Activated T-helper 1 cell treated with anti-CD3 and anti-CD28 coated beads, Interleukin-2, amount 50 U/mL, for 16 hours (primary cell): ENCODE measurements around the gene IL1RL2.

ENCODE experiments used
- DNase-seq, 2 donors: peaks; one replicate each; pipeline ENCODE4 v3.0.0-alpha.2; 2020; ENCODE audit warnings: low read depth in 1 of 2, low spot score in 1 of 2

Gene IL1RL2

DNA sequence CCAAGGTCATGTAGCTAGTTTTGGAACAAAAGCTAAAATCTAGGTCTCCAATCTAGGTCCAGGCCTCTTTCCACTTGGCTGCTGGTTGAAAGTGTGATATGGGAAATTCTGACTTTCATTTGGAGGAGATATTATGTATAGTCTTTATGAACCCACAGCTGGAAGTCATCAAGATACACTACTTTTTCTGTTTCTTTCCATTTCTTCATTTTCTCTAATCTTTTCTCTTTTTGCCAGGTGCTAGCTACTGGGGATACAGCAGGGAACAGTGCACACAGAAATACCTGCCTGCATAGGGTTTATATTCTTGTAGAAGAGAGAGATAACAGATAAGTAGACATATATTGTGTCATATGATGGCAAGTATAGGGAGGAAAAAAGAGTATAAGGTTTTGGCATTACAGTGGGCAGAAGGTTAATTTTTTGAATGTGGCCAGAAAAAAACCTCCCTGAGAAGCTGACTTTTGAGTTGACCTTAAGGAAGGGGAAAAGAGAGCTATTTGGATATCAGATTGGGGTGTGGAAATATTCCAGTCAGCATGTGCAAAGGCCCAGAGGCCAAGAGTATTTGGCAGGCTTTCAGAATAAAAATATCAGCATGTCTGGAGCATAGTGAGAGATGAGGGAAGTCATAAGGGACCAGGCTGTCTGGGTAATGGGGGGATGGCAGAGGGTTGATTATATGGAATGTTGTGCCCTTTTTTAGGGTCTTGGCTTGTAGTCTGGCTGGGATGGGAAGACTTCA is 28.6 kb upstream of the IL1RL2 start:
- no peak for DNase-seq

DNA sequence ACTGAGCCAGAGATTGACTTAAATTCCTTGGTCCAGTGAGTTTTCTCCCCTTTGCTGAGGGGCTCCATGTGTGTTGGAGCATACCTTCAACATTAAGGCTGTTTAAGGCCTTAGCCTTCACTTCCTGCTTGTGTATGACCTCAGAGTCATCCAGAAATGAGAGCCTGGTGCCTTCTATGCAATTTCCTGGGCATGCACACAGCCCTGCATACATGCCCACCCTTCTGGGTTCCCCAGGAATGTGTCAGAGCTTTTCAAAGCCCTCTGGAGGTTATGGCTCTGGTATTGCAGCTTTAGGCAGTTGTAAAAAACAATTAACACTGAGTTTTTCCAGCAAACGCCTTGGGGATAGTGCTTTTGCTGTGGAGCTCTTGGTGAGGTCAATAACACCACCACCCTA is 27.5 kb upstream of the IL1RL2 start:
- DNase-seq = no peak

DNA sequence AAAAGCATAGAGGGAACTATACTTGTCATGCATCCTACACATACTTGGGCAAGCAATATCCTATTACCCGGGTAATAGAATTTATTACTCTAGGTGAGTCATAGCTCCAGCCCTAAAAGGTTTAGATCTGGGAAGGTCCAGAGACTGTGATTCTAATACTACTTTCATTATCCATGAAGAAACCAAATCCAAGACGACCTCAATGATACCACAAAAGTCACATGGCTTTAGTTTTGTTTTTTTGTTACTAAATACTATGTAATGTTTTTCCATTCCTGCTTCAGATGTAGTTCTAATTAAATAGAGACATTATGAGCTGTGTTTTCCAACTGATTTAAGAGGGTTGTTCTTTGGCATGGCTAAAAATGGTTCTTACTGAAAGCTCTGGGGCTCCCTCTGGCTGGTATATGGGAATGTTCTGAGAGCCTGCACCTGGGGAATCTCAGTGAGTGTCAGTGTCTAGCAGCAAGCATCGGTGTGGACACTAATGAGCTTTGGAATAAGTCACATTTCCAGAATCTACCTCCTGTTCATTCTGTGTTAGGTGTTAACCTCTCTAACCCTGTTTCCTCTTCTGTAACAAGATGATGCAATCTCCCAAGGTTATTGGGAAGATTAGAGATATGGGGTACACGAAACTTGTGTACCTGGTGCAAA is 20.5 kb upstream of the IL1RL2 start:
- no peak for DNase-seq

DNA sequence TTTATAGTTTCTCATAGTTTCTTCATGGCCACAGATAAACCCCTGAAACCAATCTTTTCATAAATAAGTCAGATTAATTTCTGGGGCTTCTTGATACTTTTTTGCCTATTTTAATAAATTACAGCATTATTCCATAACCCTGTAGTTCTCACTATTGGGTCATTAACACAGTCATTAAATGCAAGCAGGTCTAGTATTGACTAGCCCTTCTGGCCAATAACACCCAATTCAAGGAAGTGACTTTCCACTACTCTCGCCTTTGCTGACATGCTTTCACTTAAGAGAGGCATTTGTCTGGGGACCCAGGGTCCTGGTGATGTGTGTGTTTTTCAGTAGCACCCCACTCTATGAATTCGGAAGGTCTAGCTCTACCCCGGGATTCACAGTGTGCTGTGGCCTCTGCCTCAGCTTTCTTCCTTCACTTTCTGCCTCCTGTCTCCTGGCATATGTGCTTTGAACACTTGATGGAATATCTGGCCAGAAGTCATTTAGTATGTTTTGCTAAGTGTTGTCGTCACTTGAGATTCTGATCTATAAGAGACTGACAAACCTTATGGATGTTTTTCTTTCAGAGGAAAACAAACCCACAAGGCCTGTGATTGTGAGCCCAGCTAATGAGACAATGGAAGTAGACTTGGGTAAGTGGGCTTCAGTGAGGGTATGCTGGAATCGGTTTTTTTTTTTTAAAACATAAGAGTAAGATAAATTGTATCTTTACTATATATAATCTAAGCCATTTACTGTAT is 18.6 kb upstream of the IL1RL2 start:
- no peak for DNase-seq

DNA sequence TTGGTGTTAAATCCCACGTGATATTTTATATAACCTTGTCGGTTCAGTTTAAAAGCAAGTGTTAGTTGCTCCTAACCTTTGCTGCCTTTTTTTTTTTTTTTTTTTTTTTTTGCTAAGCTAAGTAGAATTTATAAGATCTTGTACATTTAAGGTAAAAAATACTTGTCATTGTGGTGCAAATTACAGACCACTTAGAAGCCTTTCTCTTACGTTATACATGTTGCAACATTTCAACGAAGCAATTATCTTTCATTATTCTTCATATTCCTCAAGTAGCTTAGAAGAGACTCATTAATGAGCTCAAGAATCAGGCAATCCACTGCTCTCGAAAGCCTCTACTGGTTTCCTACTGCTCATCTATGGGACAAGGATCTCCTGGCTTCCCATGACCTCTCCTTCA is 14.9 kb upstream of the IL1RL2 start:
- no peak for DNase-seq

DNA sequence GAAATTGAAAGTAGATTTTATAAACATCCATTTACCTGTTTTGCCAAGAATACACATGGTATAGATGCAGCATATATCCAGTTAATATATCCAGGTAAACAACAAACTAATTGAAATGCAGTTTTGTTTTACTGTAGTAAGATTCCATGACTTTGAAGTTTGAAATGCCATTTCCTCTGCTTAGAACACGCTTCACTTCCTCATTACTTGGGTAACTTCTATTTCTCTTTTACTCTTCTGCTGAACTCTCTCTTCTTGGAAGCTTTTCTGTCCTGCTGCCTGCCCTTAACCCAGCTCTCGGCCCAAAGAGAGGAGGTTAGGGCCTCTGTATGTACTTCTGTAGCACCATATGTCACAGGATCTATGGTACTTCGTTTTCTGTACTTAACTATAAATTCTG is 14.1 kb upstream of the IL1RL2 start:
- DNase-seq = no peak

DNA sequence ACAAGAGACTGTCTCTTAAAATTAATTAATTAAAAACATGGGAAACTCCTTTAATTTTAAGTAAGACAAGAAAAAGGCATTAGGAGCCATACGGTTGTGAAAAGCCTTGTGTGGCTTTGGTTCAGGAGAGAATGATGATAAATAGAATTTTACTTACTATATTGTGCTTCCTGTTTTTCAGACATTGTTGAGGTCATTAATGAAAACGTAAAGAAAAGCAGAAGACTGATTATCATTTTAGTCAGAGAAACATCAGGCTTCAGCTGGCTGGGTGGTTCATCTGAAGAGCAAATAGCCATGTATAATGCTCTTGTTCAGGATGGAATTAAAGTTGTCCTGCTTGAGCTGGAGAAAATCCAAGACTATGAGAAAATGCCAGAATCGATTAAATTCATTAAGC is 10.7 kb upstream of the IL1RL2 start:
- no peak for DNase-seq

DNA sequence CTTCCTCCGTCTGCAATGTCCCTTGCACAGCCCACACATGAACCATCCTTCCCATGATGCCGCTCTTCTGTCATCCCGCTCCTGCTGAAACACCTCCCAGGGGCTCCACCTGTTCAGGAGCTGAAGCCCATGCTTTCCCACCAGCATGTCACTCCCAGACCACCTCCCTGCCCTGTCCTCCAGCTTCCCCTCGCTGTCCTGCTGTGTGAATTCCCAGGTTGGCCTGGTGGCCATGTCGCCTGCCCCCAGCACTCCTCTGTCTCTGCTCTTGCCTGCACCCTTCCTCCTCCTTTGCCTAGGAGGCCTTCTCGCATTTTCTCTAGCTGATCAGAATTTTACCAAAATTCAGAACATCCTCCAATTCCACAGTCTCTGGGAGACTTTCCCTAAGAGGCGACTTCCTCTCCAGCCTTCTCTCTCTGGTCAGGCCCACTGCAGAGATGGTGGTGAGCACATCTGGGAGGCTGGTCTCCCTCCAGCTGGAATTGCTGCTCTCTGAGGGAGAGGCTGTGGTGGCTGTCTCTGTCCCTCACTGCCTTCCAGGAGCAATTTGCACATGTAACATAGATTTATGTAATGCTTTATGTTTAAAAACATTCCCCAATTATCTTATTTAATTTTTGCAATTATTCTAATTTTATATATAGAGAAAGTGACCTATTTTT is 8.9 kb upstream of the IL1RL2 start:
- no peak for DNase-seq

DNA sequence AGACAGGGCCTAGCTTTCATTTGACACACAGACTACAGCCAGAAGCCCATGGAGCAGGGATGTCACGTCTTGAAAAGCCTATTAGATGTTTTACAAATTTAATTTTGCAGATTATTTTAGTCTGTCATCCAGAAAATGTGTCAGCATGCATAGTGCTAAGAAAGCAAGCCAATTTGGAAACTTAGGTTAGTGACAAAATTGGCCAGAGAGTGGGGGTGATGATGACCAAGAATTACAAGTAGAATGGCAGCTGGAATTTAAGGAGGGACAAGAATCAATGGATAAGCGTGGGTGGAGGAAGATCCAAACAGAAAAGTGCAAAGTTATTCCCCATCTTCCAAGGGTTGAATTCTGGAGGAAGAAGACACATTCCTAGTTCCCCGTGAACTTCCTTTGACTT is 7.8 kb upstream of the IL1RL2 start:
- DNase-seq = no peak

DNA sequence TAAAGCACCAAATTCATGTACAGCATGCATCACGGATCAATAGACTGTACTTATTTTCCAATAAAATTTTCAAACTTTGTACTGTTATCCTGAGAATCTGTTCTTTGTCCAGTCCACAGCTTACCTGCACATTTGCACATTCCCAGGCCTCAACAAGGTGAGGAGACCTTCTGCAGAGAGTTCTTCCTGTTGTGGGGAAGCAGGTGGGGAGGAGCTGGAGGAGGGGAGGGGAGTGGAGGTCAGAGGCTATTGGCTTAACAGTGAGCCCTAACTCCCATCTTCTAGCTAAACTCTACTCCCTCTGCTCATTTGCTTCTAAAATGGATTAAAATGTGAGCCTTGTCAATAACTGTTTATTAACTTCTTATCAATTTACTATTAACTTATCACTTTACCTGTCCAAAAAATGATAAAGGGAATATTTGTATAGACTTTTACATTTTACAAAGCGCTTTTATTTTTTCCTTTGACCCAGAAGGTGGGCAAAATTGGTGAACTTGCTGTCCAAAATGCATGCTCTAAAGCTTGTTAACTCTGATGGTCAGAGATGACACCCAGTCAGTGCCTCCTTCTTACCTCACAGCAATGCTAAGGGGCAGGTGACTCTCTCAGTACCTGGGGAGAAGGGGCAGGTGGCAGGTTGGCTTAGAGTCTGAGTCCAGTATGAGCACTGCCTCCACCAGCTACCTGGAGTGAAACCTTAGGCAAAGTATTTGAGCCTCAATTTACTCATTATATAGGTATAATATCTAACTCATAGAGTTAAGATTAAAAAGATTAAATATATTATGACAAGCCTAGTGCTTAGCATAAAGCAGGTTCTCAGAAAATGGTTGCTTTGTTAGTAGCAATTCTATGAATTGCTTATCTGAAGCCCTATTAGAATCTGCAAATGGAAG is 6.8 kb upstream of the IL1RL2 start:
- no peak for DNase-seq

DNA sequence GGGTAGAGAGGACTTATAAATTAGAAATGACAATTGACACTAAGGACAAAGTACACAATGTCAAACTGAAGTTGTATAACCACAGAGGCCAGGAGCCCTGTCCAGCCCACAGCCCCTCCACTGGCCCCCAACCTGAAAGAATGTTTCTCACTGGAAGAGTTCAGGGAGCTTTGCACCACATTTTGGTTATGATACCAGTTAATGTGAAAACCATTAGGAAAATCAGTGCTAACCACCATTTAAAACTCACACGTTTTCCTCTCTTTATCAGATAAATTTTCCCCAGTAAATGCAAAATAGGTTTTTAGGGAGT is 6.2 kb upstream of the IL1RL2 start:
- no peak for DNase-seq

DNA sequence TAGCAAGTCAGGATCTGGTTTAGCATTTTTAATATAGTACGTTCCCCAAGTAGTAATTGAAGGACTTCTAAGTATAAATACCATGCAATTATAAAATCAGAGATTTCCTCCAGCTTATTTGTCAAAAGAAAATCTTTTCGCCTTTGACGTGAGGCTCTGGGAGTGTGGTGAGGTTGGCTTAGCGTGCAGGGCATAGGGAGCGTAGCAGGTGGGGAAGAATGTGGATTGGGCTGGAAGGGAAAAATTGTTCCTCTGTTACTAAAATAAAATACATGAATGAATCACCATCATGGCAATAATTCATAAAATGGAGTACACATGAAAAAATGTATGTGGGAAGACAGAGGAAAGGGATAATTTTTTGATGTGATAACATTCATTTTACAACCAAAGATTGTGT is 5.4 kb upstream of the IL1RL2 start:
- no peak for DNase-seq

DNA sequence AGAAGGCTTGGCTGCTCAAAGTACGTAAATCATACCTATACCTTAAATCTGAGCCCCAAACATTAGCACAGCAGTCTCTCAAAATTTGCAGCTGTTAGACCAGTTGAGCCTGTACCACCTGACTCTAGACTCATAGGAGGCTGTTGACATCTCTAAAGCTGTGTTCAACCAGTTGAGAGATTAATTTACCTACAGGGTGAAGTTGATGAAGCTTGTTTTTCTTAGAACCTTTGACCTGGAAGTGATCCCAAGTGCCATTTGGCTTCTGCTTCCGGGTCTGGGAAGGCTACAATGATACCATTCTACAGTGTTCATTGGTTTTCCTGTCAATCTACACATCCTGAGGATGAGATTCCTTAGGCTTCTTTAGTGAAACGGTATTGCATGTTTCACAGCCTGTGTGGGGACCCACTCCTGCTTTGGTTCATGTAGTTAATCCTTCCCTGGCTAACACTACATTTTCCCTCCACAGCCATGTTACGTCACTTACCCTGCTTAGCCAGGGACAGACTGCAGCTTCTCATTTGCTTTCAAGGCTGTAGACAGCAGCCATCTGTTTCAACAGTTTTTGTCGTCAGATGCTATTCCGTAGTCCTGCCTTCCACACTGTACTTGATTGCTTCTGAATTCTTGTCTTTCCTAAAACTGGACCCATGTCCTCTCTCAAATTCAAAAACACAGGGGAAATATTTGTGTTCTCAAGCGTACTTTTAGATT is 4.7 kb upstream of the IL1RL2 start:
- DNase-seq = no peak

DNA sequence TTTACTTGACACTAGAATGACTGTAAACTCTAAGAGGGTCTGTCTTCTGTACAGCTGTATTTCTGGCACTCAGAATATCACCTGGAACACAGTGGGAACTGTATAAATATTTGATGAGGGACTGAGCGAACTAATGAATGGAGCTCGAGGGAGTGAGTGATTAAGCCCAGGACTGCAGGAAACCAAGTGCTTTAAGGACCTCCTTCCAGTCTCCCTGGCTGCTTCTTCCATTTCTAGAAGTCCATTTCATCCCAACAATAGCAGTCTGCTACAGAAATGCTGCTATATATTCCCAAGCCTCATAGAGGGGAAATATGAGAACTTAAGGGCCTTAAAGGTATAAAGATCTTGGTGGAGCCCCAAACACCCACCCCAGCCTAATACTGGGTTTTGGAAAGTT is 2.8 kb upstream of the IL1RL2 start:
- no peak for DNase-seq

DNA sequence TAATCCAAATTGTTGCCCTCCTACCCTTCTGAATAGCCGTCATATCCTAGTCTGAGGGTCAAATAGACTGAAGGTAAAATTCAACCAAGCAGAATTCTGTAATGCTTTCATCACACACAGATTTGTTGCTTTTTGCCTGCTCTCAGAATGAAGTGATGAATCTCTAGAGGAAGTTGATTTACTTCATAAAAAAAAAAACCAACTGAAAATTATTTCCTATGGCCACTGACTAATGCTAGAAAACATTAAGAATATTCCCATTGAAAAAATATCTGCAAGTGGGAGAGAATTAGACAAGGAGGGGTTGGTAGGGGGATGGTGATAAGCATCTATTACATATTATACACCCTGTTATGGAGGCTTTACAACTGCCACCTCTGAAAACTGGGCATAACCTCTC is 2.3 kb upstream of the IL1RL2 start:
- no peak for DNase-seq

DNA sequence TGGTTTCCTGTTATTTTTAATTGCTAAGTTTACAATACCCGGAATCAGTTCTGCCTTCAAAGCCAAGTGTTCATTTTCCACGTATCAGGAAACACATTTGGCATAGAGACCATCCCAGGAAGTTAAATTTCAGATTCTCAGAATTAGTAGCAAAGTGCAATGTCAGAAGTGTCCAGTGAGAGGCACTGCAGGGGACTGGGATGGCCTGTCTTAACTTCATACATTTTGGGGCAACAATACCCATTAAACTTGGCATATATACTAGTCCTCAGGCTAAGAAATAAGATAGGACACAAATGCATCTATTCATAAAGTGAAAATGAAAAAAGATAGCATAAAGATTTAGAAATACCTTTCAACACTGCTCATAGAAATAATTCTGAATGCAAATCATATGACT is 1.5 kb upstream of the IL1RL2 start:
- no peak for DNase-seq

DNA sequence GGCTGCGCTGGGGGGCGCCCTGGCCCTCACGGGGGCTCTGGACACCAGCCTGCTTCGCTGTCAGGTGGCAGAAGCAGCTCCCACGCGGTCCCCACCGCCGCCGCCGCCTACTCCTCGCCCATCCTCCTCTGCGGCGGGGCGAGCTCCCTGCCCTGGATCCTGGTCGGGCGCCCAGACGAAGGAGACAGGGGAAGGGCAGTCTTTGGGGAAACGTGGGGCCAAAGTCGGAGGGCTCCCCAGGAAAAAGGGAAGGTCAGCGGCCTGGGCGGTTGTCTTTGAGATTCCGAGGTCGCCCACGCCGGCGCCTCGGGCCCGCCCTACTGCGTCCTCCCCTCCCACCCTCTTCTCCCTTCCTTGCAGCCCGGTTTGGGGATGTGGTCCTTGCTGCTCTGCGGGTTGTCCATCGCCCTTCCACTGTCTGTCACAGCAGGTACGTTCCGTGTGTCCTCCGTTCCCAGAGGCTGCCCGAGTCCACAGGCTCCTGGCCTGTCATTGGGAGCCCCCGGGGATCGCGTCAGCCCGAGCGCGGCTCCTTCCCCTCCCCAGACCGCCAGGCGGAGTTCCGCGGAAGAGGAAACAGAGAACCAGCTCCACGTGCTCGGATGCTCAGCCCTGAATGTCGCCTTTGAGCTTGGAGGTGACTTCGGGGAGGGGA is 800 bp downstream of the IL1RL2 start:
- peak in 1 of 2 donors; percentile 34 for DNase-seq

DNA sequence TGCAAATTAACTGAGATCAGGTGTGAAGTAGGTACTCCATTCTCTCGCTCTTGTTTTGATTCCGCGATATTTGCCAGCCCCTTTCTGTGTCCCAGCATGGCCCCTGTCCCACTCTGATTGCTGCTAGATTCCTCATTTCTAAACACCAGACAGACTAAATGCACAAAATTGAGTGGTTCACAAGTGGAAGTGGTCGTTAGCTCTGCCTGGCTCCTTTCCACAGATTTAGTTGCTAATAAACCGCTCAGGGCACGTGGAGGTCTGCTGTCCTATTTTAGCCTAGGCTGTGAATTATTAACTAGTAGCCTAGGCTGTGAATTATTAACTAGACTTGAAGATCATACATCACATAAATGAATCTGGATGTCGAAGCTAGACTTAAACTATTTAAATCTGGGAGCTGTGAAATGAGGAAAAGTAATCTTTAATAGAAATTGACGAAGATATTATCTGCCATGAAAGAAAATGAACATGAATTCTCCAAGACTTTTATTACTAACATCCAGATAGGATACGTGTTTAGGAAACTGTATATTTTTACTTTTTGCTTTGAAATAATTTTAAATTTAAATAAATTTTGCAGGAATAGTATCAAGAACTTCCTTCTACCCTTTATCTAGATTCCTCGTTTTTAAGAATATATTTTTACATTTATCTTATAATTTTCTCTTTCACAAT is 3.7 kb downstream of the IL1RL2 start:
- DNase-seq = no peak

DNA sequence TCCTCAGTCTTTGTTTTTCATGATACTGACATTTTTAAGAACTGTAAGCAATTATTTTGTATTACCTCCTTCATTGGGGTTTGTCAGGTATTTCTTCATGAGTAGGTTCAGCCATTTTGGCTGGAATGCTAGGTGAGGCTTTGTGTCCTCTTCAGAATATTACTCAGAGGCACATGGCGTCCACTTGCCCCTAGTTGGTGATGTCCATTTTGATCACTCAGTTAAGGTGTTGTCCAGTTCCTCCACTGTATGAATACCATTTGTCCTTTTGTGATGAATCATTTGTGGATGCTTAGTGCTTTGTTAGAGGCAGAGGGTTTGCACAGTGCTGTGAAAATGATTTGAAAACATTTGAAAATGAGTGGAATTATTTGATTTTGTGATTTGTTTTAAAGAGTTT is 4.7 kb downstream of the IL1RL2 start:
- no peak for DNase-seq
